NCI-H510A (cell line): Measurements from ENCODE around the gene R3HDM1.
"Not testable (repeated sequence)": the region's sequence is repeated elsewhere in the genome, so short reads cannot be mapped to it uniquely, and the experiment has no call there.

Source experiments
- DNase-seq: peaks from one replicate; lab custom pipeline; 2025; lab: John Stamatoyannopoulos, UW

The R3HDM1 gene

GRCh38 chr2:135709992-135710391 is 178.7 kb downstream of the R3HDM1 start:
- DNase-seq = no peak

DNA sequence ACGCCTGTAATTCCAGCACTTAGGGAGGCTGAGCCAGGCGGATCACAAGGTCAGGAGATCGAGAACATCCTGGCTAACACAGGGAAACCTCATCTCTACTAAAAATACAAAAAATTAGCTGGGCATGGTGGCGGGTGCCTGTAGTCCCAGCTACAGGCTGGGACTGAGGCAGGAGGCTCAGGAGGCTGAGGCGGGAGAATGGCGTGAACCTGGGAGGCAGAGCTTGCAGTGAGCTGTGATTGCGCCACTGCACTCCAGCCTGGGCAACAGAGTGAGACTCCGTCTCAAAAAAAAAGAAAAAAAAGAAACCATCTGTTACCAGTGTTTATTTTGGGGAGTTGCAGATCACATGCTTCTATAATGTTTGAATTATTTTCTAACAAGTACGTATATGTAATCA is 183.8 kb downstream of the R3HDM1 start:
- DNase-seq = not testable (repeated sequence)

DNA sequence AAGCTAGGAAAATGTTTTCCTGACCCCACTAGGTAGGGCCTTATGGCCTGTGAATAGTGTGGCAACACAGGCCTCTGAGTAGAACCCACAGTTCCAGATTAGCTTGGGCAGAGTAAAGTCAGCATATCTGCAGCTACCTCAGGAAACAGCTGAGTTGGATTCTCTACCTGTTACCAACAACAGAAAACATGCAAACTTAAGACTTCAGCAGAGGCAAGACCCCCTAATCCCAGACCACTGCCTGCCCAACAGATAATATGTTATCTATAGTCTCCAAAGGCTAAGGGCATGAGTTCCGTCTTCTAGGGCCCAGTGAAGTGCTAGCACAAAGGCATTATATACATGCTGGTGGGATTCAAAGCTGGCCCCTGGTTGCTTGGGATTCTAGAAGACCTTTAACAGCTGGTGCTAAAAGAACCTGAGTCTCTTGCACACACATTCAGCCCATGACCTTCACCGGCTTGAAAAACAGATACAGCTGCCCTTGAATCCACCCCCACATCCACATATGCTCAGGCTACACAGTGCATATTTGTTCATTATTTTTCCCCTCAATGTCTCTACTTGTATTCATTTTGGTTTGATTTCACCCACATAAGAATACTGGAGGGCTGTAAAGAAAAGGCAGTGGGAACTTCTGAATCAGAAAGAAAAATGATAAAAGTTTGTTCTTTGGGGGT is 196.9 kb downstream of the R3HDM1 start:
- no peak for DNase-seq

GRCh38 chr2:135732561-135732960 is 201.3 kb downstream of the R3HDM1 start:
- DNase-seq = no peak

GRCh38 chr2:135733045-135733444 is 201.8 kb downstream of the R3HDM1 start:
- no peak for DNase-seq

DNA sequence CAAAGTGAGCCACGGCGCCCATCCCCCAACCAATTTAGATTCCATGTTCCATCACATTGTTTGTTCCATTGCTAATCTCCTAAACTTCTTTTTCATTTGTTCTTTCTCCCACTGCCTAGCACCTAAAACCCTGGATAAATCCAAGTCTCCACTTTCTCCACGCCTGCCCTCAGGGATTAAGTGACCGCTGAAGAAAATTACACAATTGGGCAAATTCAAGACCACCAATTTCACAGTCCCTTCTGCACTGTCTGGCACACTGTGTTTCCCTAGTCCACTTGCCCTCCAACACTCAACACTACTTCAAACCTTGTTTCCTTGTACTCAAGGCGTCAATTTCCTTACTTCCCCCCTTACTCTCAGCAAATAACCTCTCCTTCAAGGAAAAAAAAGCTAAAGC is 205.3 kb downstream of the R3HDM1 start:
- DNase-seq = no peak

GRCh38 chr2:135740206-135740605 is 208.9 kb downstream of the R3HDM1 start:
- no peak for DNase-seq

DNA sequence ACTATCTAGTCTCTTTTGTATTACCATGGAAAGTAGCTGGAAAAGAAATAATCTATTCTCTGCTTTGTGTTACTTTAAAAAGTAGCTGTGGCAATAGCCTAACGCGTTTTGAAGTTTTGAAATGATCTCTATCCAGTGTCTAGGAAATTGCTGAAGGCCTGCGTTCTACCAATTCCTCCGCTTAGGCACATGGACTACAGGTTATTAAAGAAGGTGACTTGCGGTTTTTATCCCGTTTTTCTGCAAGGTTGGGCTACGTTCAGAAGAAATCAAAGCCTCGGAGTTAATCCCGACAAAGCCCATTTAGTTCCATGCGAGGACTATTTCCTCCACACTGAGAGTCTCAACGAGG is 209.7 kb downstream of the R3HDM1 start:
- DNase-seq = no peak

DNA sequence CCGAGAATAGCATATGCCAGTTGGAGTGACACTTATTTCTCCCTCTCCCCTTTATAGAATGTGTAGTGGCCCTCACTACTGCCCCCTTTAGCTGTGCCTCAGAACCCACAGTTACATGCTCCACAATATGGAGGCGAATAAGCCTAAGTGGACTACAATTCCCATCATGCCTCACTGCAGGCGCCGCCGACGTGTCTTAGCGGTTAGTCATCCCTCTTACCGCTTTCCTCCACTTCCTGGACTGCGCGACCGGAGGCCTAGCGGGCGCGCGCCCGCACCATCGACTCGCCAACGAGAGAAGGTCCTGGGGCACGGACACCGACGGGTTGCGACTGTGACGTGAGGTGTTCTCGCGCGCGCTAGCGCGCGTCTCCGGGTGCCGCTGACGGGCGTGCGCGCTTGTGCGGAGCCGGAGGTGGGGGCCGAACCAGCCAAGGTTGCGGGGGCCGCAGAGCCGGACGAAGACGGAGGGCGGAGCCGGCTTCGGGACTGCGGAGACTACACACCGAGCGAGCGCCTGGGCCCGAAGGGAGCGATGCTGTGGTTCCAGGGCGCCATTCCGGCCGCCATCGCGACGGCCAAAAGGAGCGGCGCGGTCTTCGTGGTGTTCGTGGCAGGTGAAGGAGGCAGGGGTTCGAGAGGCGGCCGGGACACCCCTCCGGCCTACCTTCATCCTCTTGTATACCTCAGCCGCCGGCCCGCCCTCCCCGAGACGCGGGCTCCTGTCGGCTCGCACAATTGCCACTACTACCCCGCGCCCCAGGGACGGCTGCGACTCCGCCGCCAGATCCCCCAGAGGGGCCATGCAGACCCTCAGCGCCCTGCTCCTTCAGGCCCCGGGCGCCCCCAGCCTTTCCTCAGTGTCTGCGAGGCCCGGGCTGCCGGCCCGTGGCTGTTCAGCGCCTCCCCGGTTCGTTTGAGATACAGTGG is 210.4 kb downstream of the R3HDM1 start, which contains the start of gene UBXN4:
TSS of gene UBXN4 (plus strand) at position 461 of the 930 bp plus-strand sequence. CDS start at position 536, 75 bp downstream.
- peak; percentile 98 for DNase-seq

- DNase-seq = no peak
These were observed 211.1 kb downstream of the R3HDM1 start for GRCh38 chr2:135742325-135742757.

DNA sequence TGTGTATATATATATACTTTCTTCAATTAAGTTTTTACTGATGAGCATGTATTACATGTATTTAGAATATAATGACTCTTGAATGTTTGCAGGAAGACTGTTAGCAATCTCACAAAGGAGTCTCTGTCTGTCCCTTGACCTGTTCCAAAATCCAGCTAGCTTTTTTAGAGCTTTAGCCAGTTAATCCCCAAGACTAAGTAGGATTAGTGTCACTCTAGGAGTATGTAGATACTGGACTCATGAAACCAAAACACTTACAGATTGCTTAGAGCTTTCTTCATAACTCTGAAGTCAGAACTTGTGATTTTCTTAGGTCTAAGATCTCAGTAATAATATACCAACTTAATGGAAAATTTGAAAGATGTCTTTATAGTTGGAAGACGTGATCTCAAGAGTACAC is 212.6 kb downstream of the R3HDM1 start:
- no peak for DNase-seq

DNA sequence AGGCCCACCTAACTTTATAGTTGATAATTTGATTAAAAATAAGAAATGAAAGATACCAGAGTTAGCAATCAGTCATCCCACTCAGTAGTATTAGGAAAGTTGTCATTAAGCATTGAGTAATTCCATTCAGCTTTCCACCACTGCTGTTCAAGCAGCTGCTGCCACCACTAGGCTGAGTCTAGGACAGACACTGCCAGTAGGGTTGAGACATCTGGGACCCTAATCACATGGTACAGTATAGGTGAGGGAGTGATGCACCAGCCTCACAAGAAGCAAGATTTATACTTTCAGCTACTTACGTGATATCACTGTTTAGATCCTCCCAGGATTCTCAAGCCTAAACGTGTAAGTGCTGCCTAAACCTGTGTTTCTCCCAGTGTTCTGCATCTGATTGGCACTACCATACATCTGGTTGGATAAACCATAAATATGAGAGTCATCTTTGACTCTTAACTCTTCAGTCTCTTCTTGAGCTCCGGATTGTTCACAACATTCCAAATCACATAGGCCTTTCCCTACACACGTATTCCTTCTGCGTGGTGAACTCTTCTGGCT is 213.6 kb downstream of the R3HDM1 start:
- peak; percentile 3 for DNase-seq

DNA sequence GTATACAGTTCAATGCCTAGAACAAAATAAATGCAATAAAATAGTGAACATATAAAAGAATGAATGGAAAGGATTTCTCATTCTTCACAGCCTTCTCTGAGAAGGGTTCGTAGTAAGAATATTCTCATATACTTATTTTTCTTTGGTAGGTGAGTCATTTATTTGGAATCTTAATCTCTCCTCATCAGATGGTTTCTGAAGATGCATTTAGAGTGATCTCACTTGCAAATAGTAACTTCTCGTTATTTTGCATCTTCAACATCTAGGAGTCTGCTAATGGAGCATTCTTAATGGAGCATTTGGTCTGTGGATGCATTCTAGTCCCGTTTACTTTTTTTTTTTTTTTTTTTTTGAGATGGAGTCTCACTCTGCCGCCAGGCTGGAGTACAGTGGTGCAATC is 214.3 kb downstream of the R3HDM1 start:
- no peak for DNase-seq

- no peak for DNase-seq
These were observed 224.3 kb downstream of the R3HDM1 start for GRCh38 chr2:135755573-135755972.

DNA sequence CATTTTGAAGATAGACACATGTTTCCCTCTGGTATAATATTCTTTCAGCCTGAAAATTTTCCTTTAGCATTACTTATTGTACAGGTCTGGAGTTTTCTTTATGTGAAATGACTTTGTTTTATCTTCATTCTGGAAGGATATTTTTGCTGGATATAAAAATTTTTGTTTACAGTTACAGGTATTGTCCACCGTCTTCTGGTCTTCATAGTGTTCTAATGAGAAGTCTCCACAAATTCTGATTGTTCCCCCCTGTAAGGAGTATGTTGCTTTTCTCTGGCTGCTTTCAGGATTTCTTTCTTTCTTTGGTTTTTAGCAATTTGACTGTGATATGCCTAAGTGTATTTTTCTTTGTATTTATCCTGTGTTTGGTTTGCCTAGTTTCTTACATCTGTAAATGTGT is 225.4 kb downstream of the R3HDM1 start:
- DNase-seq = no peak

- DNase-seq = no peak
These were observed 230.7 kb downstream of the R3HDM1 start for GRCh38 chr2:135762022-135762421.

DNA sequence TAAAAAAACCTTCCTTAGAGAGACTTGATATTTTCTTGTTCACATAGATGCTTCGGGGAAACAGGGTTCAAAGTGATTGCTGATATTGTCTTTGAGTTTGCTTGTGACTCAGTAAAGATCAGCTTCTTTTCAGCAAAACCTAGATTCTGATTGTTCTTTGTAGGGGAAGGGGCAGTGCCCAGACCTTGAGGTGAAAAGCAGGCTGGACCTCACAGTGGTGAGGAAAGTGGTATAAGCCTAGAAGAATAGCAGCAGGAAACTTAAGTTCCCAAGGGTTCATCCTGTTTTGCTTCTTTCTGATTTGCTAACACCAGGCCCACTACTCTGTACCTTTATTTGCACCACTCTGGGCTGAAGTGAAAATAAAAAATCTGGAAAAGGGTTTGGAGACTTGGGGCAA is 231.2 kb downstream of the R3HDM1 start:
- no peak for DNase-seq

DNA sequence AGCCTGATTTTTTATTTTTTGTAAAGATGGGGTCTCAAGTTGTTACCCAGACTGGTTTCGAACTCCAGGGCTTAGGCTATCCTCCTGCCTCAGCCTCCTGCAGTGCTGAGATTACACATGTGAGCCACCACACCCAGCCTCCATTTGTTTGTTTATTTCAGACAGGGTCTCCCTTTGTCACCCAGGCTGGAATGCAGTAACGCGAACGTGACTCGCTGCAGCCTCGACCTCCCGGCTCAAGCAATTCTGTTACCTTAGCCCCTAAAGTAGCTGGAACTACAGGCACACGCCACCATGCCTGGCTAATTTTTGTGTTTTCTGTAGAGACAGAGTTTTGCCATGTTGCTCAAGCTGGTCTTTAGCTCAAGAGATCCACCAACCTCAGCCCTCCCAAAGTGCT is 237.6 kb downstream of the R3HDM1 start:
- no peak for DNase-seq

- DNase-seq = no peak
These were observed 242.0 kb downstream of the R3HDM1 start for GRCh38 chr2:135773319-135773718.

DNA sequence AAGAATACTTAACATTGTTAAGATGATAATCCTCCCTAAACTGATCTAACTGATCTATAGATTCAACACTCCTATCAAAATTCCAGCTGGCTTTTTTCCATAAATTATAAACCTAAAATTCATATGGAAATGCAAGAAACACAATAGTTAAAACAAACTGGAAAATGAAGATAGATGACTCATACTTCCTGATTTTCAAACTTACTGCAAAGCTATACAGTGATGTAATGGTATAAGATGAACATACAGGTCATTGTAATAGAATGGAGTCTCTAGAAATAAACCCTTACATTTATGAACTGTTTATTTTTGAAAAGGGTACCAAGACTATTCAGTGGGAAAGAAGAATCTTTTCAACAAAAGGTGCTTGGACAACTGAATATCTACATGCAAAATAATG is 242.6 kb downstream of the R3HDM1 start:
- no peak for DNase-seq
